H9 (cell line): ENCODE measurements around the gene ARIH1. TPM values are rescaled to one million over a fixed set of nuclear protein-coding genes. Genes with fewer than 3 reads are reported as not detected.

Experiments used
- DNase-seq: peaks from one replicate; pipeline ENCODE4 v3.0.0-alpha.2; 2017
- H2AFZ ChIP-seq: one replicate; pipeline ENCODE4 v1.6.1; 2013; ENCODE audit warnings: mild to moderate bottlenecking, low read length, control low read depth, moderate library complexity
- H2AK5ac ChIP-seq: 2 replicates; pipeline ENCODE4 v1.6.1; 2013; ENCODE audit warnings: low read length, control low read depth, mixed read lengths; ENCODE audit not compliant: insufficient read length
- H2BK120ac ChIP-seq: one replicate; pipeline ENCODE4 v1.6.1; 2013; ENCODE audit warnings: low read depth, mild to moderate bottlenecking, low read length, control low read depth, inconsistent platforms; ENCODE audit not compliant: poor library complexity, severe bottlenecking
- H2BK12ac ChIP-seq: 2 replicates; pipeline ENCODE4 v1.6.1; 2013; ENCODE audit warnings: low read length, control low read depth, mixed read lengths, low read depth; ENCODE audit not compliant: insufficient read length
- H2BK15ac ChIP-seq: 2 replicates; pipeline ENCODE4 v1.6.1; 2013; ENCODE audit warnings: low read depth, low read length, control low read depth
- H2BK20ac ChIP-seq: one replicate; pipeline ENCODE4 v1.6.1; 2013; ENCODE audit warnings: low read depth, mild to moderate bottlenecking, low read length, control low read depth, inconsistent platforms; ENCODE audit not compliant: poor library complexity, severe bottlenecking
- H2BK5ac ChIP-seq: 2 replicates; pipeline ENCODE4 v1.6.1; 2013; ENCODE audit warnings: low read length, control low read depth, mixed read lengths; ENCODE audit not compliant: insufficient read length
- H3K14ac ChIP-seq: 2 replicates; pipeline ENCODE4 v1.6.1; 2013; ENCODE audit warnings: low read length, control low read depth; ENCODE audit not compliant: insufficient read depth
- H3K18ac ChIP-seq: 2 replicates; pipeline ENCODE4 v1.6.1; 2013; ENCODE audit warnings: low read depth, mild to moderate bottlenecking, mixed read lengths, low read length, control low read depth; ENCODE audit not compliant: insufficient read length
- H3K23ac ChIP-seq: 2 replicates; pipeline ENCODE4 v1.6.1; 2013; ENCODE audit warnings: low read length, control low read depth, mixed read lengths, low read depth; ENCODE audit not compliant: insufficient read length
- H3K23me2 ChIP-seq: 2 replicates; pipeline ENCODE4 v1.6.1; 2013; ENCODE audit warnings: low read depth, mild to moderate bottlenecking, mixed read lengths, low read length, control low read depth; ENCODE audit not compliant: insufficient read length, poor library complexity, severe bottlenecking
- H3K27ac ChIP-seq: 2 replicates; pipeline ENCODE4 v1.5.1; 2013; ENCODE audit warnings: low read length, control low read depth, mixed read lengths, low read depth; ENCODE audit not compliant: insufficient read length
- H3K27me3 ChIP-seq: 2 replicates; pipeline ENCODE4 v1.6.1; 2013; ENCODE audit warnings: low read length, control low read depth, inconsistent platforms; ENCODE audit not compliant: insufficient read depth
- H3K4ac ChIP-seq: 2 replicates; pipeline ENCODE4 v1.6.1; 2013; ENCODE audit warnings: low read depth, mild to moderate bottlenecking, control low read depth, inconsistent platforms, low read length, moderate library complexity
- H3K4me1 ChIP-seq: 2 replicates; pipeline ENCODE4 v1.6.1; 2013; ENCODE audit warnings: low read length, control low read depth, inconsistent platforms; ENCODE audit not compliant: insufficient read depth
- H3K4me2 ChIP-seq: 2 replicates; pipeline ENCODE4 v1.6.1; 2013; ENCODE audit warnings: low read length, control low read depth, mixed read lengths; ENCODE audit not compliant: insufficient read length, insufficient read depth
- H3K56ac ChIP-seq: 2 replicates; pipeline ENCODE4 v1.6.1; 2013; ENCODE audit warnings: low read depth, mild to moderate bottlenecking, mixed read lengths, low read length, control low read depth; ENCODE audit not compliant: insufficient read length
- H3K79me1 ChIP-seq: 2 replicates; pipeline ENCODE4 v1.6.1; 2013; ENCODE audit warnings: low read depth, mild to moderate bottlenecking, moderate library complexity, low read length, control low read depth, inconsistent platforms; ENCODE audit not compliant: insufficient read depth, poor library complexity, severe bottlenecking
- H3K79me2 ChIP-seq: 2 replicates; pipeline ENCODE4 v1.6.1; 2013; ENCODE audit warnings: low read length, control low read depth, inconsistent platforms; ENCODE audit not compliant: insufficient read depth
- H3K9ac ChIP-seq: 2 replicates; pipeline ENCODE4 v1.6.1; 2013; ENCODE audit warnings: low read length, control low read depth, mixed read lengths; ENCODE audit not compliant: insufficient read length; ENCODE audit errors: extremely low read depth
- H3K9me3 ChIP-seq: one replicate; pipeline ENCODE4 v1.6.1; 2013; ENCODE audit warnings: low read depth, low read length, inconsistent platforms; ENCODE audit not compliant: control insufficient read depth
- H3T11ph ChIP-seq: one replicate; pipeline ENCODE4 v1.6.1; 2013; ENCODE audit warnings: mild to moderate bottlenecking, low read length, control low read depth, inconsistent platforms
- H4K20me1 ChIP-seq: one replicate; pipeline ENCODE4 v1.6.1; 2013; ENCODE audit not compliant: control insufficient read depth, insufficient read length, insufficient read depth
- H4K5ac ChIP-seq: 2 replicates; pipeline ENCODE4 v1.6.1; 2013; ENCODE audit warnings: low read depth, mild to moderate bottlenecking, mixed read lengths, low read length, control low read depth; ENCODE audit not compliant: insufficient read length
- H4K8ac ChIP-seq: replicated peaks from 2 replicates; pipeline ENCODE4 v1.6.1; 2013; ENCODE audit warnings: low read length, control low read depth, mixed read lengths, low read depth; ENCODE audit not compliant: insufficient read length
- H4K91ac ChIP-seq: 2 replicates; pipeline ENCODE4 v1.6.1; 2013; ENCODE audit warnings: low read depth, mild to moderate bottlenecking, moderate library complexity, mixed read lengths, low read length, control low read depth; ENCODE audit not compliant: insufficient read length
- H3K27ac Mint-ChIP-seq, 3 experiments: 2 replicates in 2 of 3; 3 replicates in 1 of 3; pipeline ENCODE4 v1.8.0; 2020 to 2021; ENCODE audit warnings: mixed read lengths in 3 of 3, mild to moderate bottlenecking in 1 of 3, moderate library complexity in 1 of 3
- H3K27me3 Mint-ChIP-seq: 2 replicates; pipeline ENCODE4 v1.8.0; 2021; ENCODE audit warnings: low read depth, mild to moderate bottlenecking, moderate library complexity, mixed read lengths
- H3K36me3 Mint-ChIP-seq, 3 experiments: 2 replicates in 2 of 3; 3 replicates in 1 of 3; pipeline ENCODE4 v1.8.0; 2020 to 2021; ENCODE audit warnings: low read depth in 3 of 3, mixed read lengths in 3 of 3; ENCODE audit not compliant: insufficient read depth in 1 of 3
- H3K4me1 Mint-ChIP-seq, 2 experiments: 2 replicates each; pipeline ENCODE4 v1.8.0; 2020; ENCODE audit warnings: mixed read lengths in 2 of 2
- H3K4me3 Mint-ChIP-seq, 2 experiments: 2 replicates in 1 of 2; 3 replicates in 1 of 2; pipeline ENCODE4 v1.8.0; 2020 to 2021; ENCODE audit warnings: mild to moderate bottlenecking in 2 of 2, mixed read lengths in 2 of 2, moderate library complexity in 1 of 2
- H3K9me3 Mint-ChIP-seq, 2 experiments: 2 replicates in 1 of 2; 3 replicates in 1 of 2; pipeline ENCODE4 v1.8.0; 2020; ENCODE audit warnings: mild to moderate bottlenecking in 2 of 2, mixed read lengths in 2 of 2, moderate library complexity in 1 of 2
- CTCF ChIP-seq: fragments of 200-600 bp; sonication (generic); conservative IDR thresholded peaks from 3 replicates; pipeline ENCODE4 v1.8.0; 2021; ENCODE audit warnings: antibody characterized with exemption, mild to moderate bottlenecking
- total RNA-seq: library from RNA; stranded (reverse); gene quantifications from 2 replicates; pipeline ENCODE4 v1.2.1, GENCODE V29; 2021

ARIH1 gene
- total RNA-seq, 1 experiment from 2014 or later = 158 TPM

- Mint-ChIP-seq H3K9me3 (no peaks in the 10 kb centered on the region), H3K4me1 (peaks cover 10 to 11% of the 10 kb centered on the region in 2 experiments; a peak in 1 of 4 replicates), H3K4me3 (no peak overlapping the region), H3K27ac (no peak overlapping the region), H3K27me3 (no peaks in the 10 kb centered on the region), H3K36me3 (peaks cover 2 to 8% (median 2%) of the 10 kb centered on the region in 3 experiments; a peak in 5 of 7 replicates)
- Histone ChIP-seq H3K18ac (no peak overlapping the region), H3T11ph (no peak overlapping the region), H4K8ac (no peak overlapping the region), H3K23ac (no peak overlapping the region), H3K9ac (no peak overlapping the region), H3K79me2 (peaks cover 14% of the 10 kb centered on the region; the same call in 1 of the 2 replicates), H4K91ac (no peak overlapping the region), H3K27ac (no peak overlapping the region), H3K4me1 (no peaks in the 10 kb centered on the region; the same call in 1 of the 2 replicates), H3K14ac (no peak overlapping the region), H3K56ac (no peak overlapping the region), H4K5ac (no peak overlapping the region), H3K9me3 (no peaks in the 10 kb centered on the region), H2AK5ac (no peak overlapping the region), H2BK5ac (no peak overlapping the region), H2BK12ac (no peak overlapping the region), H2BK20ac (no peak overlapping the region), H4K20me1 (no peaks in the 10 kb centered on the region), H3K4me2 (no peak overlapping the region), H3K79me1 (peaks cover 6% of the 10 kb centered on the region), H3K4ac (no peak overlapping the region), H2BK15ac (no peak overlapping the region), H3K27me3 (no peaks in the 10 kb centered on the region), H3K23me2 (no peaks in the 10 kb centered on the region), H2BK120ac (no peak overlapping the region), H2AFZ (no peak overlapping the region)
- TF ChIP-seq CTCF = no peak
- DNase-seq = no peak
Measured at GRCh38 chr15:72515591-72516389, 41.7 kb downstream of the ARIH1 start.
